Ovary (tissue), 9 donors: ENCODE data around the gene PCSK5. TPM values are rescaled to one million over a fixed set of nuclear protein-coding genes. Genes with fewer than 3 reads are reported as not detected.

Source experiments
- DNase-seq, 5 donors: peaks; one replicate each; pipeline ENCODE4 v3.0.0-alpha.2; 2019 to 2020
- H3K27ac ChIP-seq, 2 donors: fragments of 200-600 bp; one replicate each; pipeline versions ENCODE4 v1.5.1 to v1.8.0; 2019 to 2022
- H3K27me3 ChIP-seq: fragments of 200-600 bp; one replicate; pipeline ENCODE4 v1.8.0; 2022
- H3K36me3 ChIP-seq: fragments of 200-600 bp; sonication (generic); one replicate; pipeline ENCODE4 v1.5.1; 2019
- H3K4me1 ChIP-seq: one replicate; pipeline ENCODE4 v1.8.1; 2013; ENCODE audit warnings: mild to moderate bottlenecking, moderate library complexity; ENCODE audit not compliant: insufficient read depth
- H3K4me3 ChIP-seq: fragments of 200-600 bp; sonication (generic); one replicate; pipeline ENCODE4 v1.5.1; 2017
- H3K9me3 ChIP-seq, 2 donors: fragments of 200-600 bp in 1 of 2; sonication (generic) in 1 of 2; one replicate each; pipeline versions ENCODE4 v1.5.1 to v1.8.1; 2013 to 2019; ENCODE audit warnings: mild to moderate bottlenecking in 1 of 2, moderate library complexity in 1 of 2
- CTCF ChIP-seq, 3 donors: fragments of 450-650 bp in 2 of 3; fragments of 200-600 bp in 1 of 3; IDR thresholded peaks; one replicate each; pipeline versions ENCODE4 v1.5.1 to v1.8.0; 2016 to 2022; ENCODE audit warnings: antibody characterized with exemption in 3 of 3, mild to moderate bottlenecking in 1 of 3
- EP300 ChIP-seq: sonication (generic); formaldehyde crosslinking; IDR thresholded peaks from one replicate; pipeline ENCODE4 v1.6.1; 2017; ENCODE audit warnings: antibody characterized with exemption
- POLR2A ChIP-seq: fragments of 450-650 bp; IDR thresholded peaks from one replicate; pipeline ENCODE4 v1.6.1; 2017; ENCODE audit warnings: antibody characterized with exemption, mild to moderate bottlenecking, moderate library complexity
- WGBS, 3 donors: extraction: QIAGEN DNeasy Blood & Tissue Kit in 1 of 3; methylation state at CpG; one replicate each; pipeline versions ENCODE4 v1.1.5 to v1.1.7; 2013 to 2017; 5-methylcytosine and 5-hydroxymethylcytosine counted together
- intact Hi-C, 4 donors: fragments of 100-400 bp; cut with DNase I; formaldehyde crosslinking; loops; one replicate each; pipeline versions ENCODE4 v1.11.0 to v1.15.1; 2022 to 2023
- polyA plus RNA-seq, 2 donors: library from polyadenylated mRNA; stranded (reverse); fragments of 200-250 nt in 1 of 2; fragments of 350-450 nt in 1 of 2; fragmentation: Illumina TruSeq in 1 of 2; extraction: RNeasy Lipid Tissue Mini Kit (QIAGEN cat#74804) in 1 of 2; gene quantifications; one replicate each; pipeline ENCODE4 v1.2.3, GENCODE V29; 2013 to 2014
- total RNA-seq, 7 donors: library from RNA; depleted of rRNA in 2 of 7; stranded (reverse); fragments of >200 nt in 2 of 7; fragmentation: NEBNext Ultra II Directional in 3 of 7; extraction: Animal tissue kit (Norgen Biotek cat#: 25700) in 3 of 7; gene quantifications; one replicate each; pipeline versions ENCODE4 v1.1.0 to v1.2.4, GENCODE V29; 2016 to 2023
- donor health status: DM: no; HTN: no; CAD: no; lungs with moderate emphysema.
- donor health status: DM: no; HTN: no; CAD: no.
- donor health status: Bipolar disorder and iron deficiency.
- donor health status: DM: yes; HTN: yes; CAD: no.
- donor health status: DM: no; HTN: no; CAD: no.
- donor health status: DM: yes; HTN: yes; CAD: no.

Gene PCSK5
- total and polyA plus RNA-seq, 9 donors, result 12.7 to 41.8 (median 28.3) TPM

DNA sequence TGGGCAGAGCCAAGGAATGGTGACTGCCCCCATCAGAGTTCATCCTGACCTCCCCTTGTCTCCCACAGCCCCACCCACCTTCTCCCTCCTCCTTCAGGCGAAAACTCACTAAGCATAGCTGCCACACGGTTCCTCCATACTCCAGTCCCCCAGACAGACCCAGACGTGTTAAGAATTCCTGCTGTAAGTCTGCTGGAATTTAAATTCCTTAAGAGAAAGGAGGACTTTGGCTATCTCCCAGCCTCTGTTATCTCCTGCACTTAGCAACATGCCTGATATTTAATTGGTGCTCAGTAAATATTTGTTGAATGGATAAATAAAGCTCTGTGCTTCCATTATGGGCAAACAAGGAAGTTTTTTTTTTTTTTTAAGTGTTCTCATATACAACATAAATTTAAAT is 290.1 kb downstream of the PCSK5 start:
- intact Hi-C loops, result no loop called here
- DNase-seq, result no peak
- no peaks in the 10 kb centered on the region for H3K27me3 ChIP-seq
- no peaks in the 10 kb centered on the region for H3K36me3 ChIP-seq
- no peaks in the 10 kb centered on the region for H3K9me3 ChIP-seq
- no peaks in the 10 kb centered on the region for H3K4me1 ChIP-seq
- WGBS, 3 donors, result 28 to 39% (median 31%) methylated on average over 3 of the region's 3 CpGs
- H3K4me3 ChIP-seq, result no peak overlapping the region
- TF ChIP-seq CTCF (IDR thresholded peaks at IDR 0.05) (no peak), EP300 (no peak), POLR2A (no peak)
- H3K27ac ChIP-seq, result no peak overlapping the region

DNA sequence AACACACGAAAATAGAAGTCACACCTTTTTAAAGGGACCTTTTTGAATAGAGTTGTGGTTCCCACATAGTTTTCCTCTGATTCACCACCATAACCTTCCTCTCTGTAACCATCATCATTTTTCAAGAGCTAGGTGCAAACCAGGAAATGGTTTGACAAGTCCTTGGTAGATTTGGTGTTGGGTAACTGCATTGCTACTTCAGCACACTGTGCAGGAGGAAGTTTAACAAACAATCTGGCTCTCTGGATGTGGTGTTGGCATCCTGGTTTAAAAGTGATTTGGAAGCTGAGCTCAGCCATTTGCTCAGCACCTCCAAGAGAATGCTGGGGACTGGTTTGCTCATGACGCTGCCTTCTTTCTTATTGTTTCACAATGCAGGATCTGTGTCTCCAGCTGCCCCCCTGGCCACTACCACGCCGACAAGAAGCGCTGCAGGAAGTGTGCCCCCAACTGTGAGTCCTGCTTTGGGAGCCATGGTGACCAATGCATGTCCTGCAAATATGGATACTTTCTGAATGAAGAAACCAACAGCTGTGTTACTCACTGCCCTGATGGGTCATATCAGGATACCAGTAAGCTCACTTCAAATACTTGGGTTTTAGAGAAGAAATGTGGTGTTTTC is 290.7 kb downstream of the PCSK5 start:
- no peaks in the 10 kb centered on the region for H3K4me1 ChIP-seq
- H3K4me3 ChIP-seq, result no peak overlapping the region
- no peaks in the 10 kb centered on the region for H3K36me3 ChIP-seq
- no peak overlapping the region for H3K27ac ChIP-seq
- no peak for TF ChIP-seq EP300
- no peak for TF ChIP-seq POLR2A
- intact Hi-C loops, result no loop called here
- WGBS, 3 donors, result 90 to 91% (median 90%) methylated on average over 5 of the region's 5 CpGs
- H3K9me3 ChIP-seq, result no peaks in the 10 kb centered on the region
- DNase-seq, result no peak
- H3K27me3 ChIP-seq, result no peaks in the 10 kb centered on the region

GRCh38 chr9:76181781-76182180 is 291.3 kb downstream of the PCSK5 start:
- H3K4me1 ChIP-seq, result no peaks in the 10 kb centered on the region
- DNase-seq, result no peak
- intact Hi-C loops, result no loop called here
- no peaks in the 10 kb centered on the region for H3K9me3 ChIP-seq
- H3K36me3 ChIP-seq, result no peaks in the 10 kb centered on the region
- H3K27ac ChIP-seq, result no peak overlapping the region
- WGBS, 3 donors, result 97 to 99% (median 98%) methylated on average over 5 of the region's 5 CpGs
- H3K4me3 ChIP-seq, result no peak overlapping the region
- TF ChIP-seq CTCF (IDR thresholded peaks at IDR 0.05) (no peak), POLR2A (no peak), EP300 (no peak)
- no peaks in the 10 kb centered on the region for H3K27me3 ChIP-seq

DNA sequence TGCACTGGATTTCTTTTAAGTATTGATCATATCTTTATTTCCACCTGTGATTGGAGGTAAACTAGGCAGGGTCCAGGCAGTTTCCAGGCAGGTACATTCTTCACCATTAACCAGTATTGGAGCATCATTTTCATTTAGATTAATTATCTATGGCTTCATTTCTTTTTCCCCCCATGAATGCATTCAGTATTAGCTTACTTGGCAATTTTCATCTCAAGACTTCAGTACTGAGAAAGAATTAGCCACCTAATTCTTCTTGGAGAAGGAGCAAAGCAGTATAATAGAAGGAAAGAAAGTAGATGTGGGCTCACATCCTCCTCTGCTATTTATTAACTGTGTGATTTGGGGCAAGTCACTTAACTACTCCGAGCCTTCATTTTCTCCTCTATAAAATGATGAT is 295.0 kb downstream of the PCSK5 start:
- no peaks in the 10 kb centered on the region for H3K4me1 ChIP-seq
- intact Hi-C loops, result no loop called here
- 94 to 100% (median 97%) methylated on average over 1 of the region's 1 CpG for WGBS, 3 donors
- DNase-seq, result no peak
- TF ChIP-seq EP300 (no peak), POLR2A (no peak), CTCF (IDR thresholded peaks at IDR 0.05) (no peak)
- no peak overlapping the region for H3K27ac ChIP-seq
- H3K4me3 ChIP-seq, result no peak overlapping the region
- no peaks in the 10 kb centered on the region for H3K36me3 ChIP-seq
- H3K27me3 ChIP-seq, result no peaks in the 10 kb centered on the region
- no peaks in the 10 kb centered on the region for H3K9me3 ChIP-seq

- 86 to 92% (median 89%) methylated on average over 11 of the region's 11 CpGs for WGBS, 3 donors
- intact Hi-C loops, result no loop called here
- no peaks in the 10 kb centered on the region for H3K9me3 ChIP-seq
- H3K4me1 ChIP-seq, result no peaks in the 10 kb centered on the region
- TF ChIP-seq POLR2A (no peak), EP300 (no peak), CTCF (IDR thresholded peaks at IDR 0.05) (no peak)
- H3K4me3 ChIP-seq, result no peak overlapping the region
- no peak for DNase-seq
- H3K27ac ChIP-seq, result no peak overlapping the region
- no peaks in the 10 kb centered on the region for H3K27me3 ChIP-seq
- H3K36me3 ChIP-seq, result no peaks in the 10 kb centered on the region
Measured at GRCh38 chr9:76188286-76188685, 297.8 kb downstream of the PCSK5 start.
